T-helper 22 cell (primary cell): ENCODE results near the gene COMMD10.

ENCODE experiments used
- DNase-seq: peaks from one replicate; pipeline ENCODE4 v3.0.0-alpha.2; 2020; ENCODE audit warnings: low read depth

Gene COMMD10

DNA sequence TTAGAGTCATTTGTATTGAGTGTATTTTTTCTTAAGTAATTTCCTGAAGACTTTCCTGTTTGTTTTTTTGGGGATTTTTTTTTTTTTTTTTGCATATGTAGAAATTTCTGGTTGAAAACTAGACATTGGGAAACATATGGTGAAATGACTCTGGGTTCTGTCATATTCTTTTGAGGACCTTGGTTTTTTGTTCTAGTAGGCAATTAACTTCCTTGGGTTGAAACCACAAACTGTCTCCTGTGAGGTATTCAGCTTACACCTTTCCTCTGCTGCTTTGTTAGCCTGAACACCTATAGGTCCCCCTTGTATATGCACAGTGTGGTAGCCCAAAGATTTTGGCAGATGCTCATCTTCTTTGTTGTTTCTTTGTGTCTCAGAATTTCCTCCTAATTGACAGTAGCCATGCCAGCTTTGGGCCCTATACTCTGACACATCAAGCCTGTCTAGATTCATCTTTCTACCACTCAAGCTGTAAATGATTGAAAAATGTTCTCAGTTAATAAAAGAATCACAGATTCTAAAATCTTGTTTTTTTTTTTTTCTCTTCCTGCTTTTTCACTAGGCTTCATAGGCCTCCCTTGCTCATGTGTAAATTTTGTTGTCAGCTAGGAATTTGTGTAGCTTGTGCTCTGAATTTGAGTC is 140.6 kb downstream of the COMMD10 start:
- DNase-seq = no peak

DNA sequence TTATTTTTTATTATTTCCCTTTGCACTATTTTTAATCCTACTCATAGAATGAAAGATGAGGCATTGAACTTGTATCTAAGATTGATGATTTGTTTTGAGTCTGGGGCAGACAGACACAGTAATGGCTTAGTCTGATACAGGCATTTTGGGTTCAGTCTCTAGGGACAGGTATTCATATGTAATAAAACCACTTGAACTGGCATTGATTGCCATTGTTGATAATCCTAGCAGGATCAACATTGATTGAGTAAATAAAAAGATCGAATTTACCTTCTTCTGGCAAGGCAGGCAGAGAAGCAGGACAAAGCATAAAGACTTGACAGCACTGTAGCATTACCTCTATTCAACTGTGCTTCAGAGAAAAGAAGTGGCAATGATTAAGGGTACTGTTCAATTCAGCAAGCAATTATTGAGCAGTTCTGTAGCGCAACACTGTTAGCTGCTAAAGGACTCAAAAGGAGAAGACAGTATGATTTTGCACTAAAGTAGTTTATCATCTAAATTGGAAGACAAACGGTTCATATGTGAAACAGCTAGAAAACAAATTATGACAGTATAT is 144.4 kb downstream of the COMMD10 start:
- no peak for DNase-seq

DNA sequence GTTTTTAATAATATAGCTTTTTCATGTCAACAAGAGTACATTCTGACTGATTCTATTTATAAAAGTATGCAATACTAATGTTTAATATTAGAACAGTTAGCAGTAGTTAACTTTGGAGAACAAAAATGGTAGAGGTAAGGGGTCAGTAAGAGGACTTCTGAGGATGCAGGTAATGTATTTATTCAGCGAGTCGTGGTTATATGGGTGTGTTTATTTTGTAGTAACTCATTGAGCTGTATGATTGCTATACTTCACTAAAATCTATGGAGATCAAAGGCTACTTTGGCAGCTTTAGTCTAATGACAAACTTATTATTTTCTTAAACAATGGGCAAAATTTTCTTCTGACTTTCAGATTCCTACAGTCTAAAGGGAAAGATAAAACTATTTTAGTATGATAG is 146.5 kb downstream of the COMMD10 start:
- no peak for DNase-seq

DNA sequence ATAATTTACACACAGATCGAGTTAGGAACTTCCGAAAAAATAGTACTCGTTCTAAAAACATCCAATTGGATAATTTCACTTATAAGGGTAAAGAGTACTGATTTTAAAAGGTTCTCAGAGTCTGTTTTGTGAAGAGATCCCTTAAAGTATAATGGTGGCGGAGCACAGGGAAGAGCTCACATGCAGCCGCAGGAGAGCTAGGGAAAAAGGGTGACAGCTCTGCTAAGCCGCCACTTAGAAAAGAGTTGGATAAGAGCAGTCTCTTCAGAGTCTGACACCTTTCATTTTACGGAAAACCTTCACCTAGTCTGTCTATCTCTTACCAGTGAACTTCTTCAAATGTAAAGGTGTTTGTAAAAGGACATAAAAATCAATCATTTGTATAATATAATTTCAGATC is 149.9 kb downstream of the COMMD10 start:
- DNase-seq = no peak

DNA sequence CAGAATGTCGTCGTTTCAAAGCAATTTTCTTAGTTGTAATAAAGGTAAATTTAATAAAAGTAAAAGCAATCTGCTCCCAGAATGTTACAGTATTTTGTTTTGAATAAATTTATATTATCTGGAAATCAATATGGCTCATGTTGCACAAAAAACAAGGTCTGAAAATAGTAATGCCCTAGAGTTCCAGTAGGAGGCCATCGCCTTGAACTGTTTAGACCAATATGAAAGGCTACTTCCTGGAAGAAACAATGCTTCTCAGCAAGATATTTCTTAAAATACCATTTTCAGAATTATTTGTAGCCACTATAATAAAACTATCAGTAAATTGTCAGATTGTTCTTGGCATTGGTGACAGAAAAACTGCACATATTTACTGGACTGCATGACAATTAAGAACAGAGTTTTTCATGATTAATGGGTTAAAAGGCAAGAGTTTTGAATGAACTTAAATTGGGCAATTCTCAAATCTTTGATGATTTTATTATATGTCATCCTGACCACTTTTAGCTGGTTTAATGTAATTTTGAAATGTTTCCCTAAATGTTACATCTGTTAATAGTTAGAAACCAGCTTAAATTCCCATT is 153.2 kb downstream of the COMMD10 start:
- DNase-seq = no peak

DNA sequence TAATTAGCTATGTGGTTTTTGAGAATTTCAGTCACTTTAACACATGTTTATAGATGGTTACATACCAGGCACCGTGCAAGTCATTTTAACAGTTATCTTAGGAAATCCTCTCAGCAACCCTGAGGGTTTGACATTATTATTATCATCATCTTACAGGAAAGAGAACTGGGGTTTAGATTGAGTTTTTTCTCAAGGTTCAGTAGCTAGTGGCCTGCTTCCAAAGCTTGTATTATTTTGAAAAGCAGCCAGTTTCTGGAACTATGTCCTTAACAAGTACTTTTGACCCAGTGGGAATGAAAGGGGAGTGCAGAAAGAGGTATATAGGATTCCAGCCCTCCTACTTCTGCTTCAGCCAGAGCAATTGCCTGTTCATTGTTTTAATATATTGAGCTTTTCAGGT is 157.5 kb downstream of the COMMD10 start:
- no peak for DNase-seq

DNA sequence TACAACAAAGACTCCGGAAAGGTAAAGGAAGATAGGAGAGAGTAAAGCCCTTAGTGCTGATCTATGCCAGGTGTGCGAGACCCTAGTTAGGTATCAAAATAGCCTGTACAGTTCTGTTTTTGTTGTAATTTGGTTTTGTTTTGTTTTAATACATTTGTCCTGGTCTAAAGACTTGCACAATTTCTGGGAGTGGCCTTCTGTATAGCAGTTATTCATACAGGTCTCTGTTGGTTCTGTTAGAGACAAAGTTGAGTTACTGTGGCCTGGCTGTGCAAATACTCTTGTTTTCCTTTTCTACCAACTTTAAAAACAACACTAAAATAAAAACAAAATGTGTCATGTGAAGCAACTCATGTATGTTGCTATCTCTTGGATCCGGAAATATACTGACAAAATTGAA is 163.6 kb downstream of the COMMD10 start:
- no peak for DNase-seq

DNA sequence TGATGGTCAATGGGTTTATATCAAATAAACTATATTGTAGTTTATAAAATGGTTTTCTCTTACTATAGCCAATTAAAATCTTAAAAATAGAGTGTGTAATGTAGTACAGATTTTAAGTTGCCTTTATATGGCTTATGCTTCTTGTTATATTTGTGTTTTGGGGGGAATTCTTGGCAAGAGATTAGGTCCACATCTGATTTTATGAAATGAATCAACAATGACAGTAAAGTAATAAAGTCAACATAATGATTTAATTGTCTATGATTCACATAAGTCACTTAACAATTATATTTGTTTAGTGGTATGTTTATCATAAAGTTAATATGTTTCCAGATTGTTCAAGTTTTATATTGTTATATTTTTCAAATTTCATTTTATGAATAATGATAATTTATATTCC is 164.8 kb downstream of the COMMD10 start:
- DNase-seq = no peak

DNA sequence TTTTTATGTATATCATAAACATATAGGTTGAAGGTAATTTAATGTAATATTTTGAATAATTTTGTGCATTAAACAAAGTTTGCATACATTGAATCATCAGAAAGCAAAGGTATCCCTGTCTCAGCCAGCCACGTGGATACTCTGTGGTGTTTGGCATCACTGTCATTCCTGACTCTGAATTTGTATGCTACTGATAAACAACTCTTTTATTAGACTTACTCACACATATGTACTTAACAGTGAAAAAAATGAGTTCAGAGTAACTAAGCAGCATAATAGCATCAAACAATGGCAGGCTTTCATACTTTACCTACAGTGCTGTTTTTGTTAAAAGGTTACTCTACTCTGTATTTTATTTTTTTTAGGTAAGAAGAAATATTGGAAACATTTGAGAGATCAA is 171.9 kb downstream of the COMMD10 start:
- DNase-seq = no peak

DNA sequence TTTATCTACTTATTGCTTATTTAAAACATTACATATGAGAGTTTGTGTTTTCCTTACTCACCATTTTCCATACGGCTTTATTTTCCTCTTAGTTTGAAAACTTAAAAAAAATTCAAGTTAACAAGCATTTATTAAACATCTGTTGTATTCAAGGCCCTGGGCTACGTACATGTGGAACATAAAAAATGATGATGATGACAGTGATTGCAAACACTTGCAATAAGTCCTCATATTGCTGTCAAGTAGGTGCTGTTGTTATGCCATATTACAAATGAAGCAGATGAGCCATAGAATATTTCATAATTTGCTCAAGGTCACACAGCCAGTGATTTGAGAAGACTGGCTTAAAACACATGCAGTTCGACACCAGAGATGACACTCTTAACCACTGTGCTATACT is 180.6 kb downstream of the COMMD10 start:
- DNase-seq = no peak

DNA sequence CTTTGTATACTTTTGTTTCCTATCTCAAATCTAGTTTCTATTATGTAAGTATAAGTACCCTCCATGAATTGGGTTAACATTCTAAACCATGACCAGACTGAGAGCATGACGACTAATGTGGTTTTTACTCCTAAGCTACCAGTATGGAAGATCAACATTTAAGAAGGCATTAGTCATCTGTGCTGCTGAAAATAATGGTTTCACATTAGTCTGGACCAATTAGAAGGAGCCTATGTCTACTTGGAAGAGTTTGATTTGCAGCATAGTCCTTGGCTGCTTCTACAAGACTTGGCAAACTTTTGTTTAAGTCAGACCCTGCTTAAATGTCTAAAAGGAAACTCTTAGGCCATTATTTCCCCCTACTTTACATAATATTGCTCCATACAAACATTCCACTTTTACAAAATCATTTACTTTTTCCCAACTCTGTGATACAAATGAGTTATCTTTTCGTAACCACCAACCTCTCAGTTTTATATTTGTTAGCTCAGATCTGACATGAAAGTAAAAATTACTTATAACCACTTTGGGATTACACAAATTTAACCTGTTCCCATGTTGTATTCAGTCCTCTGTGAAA is 186.7 kb downstream of the COMMD10 start:
- DNase-seq = no peak

DNA sequence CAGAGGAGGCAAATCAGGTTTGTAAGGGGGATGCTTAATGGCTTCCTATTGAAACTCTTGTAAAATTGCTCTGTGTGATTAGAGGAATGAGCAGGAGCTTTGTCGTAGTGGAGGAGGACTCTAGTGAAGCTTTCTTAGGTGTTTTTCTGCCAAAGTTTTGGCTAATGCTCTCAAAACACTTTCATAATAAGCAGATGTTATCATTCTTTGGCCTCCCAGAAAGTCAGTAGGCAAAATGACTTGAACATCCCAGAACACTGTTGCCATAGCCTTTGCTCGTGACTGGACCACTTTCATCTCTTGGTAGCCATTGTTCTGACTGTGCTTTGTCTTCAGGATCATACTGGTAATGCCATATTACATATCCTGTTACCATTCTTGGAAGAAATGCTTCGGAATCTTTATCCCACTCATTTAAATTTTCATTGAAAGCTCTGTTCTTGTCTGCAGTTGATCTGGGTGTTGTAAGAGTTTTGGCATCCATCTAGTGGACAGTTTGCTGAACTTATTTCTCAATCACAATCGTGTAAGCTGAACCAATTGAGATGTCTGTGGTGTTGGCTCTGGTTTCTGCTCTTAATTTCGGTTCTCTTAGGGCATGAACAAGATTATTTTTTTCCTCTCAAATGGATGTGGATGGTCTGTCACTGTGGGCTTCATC is 187.6 kb downstream of the COMMD10 start:
- DNase-seq = no peak

DNA sequence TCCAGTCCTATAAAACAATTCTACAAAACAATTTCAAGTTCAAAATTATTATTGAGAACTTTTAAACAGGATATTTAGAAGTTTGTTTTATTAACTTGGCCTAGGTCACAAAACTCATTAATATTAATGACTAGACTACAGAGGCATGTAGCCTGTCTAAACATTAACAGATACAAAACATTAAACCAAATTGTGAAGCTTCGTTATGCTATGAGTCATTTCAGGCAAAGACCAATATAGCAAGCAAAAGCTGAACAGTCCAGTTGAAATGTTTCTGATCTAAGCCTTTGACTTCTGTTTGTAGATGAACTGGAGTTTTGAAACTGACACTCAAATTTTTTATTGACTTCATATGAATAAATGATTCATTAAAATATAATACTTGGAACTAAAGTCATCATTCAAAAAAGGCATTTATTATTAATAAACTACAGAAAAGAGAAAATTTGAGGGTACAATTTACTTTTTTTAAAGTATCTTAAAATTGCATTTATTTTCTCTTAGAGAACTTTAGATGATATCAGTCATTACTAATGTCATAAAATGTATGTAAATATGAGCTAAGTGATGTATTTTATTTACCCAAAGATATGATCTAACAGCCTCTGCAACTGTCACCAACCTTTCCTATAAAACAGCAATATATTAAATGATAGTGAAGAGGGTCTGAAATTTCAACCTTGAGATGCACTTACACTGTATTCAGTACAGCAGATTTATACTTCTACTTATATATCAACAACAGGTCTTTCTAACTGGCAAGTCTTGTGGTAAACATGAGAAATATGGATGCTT is 188.8 kb downstream of the COMMD10 start:
- DNase-seq = no peak

DNA sequence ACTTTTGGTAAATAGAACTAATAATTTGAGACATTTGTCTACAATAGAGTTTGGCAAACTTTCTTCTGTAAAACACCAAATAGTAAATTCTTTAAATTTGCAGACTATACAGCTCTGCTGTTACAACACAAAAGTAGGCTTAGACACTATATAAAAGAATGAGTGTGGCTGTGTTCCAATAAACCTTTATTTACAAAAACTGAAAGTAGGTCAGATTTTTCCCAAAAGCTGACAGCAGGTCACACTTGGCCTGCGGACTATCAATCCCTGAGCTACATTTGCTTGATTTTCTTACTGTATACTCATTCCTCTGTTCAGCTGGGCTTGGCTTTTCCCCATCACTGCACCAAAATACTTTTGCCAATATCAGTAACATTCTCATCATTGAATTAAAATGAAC is 189.4 kb downstream of the COMMD10 start:
- DNase-seq = no peak

DNA sequence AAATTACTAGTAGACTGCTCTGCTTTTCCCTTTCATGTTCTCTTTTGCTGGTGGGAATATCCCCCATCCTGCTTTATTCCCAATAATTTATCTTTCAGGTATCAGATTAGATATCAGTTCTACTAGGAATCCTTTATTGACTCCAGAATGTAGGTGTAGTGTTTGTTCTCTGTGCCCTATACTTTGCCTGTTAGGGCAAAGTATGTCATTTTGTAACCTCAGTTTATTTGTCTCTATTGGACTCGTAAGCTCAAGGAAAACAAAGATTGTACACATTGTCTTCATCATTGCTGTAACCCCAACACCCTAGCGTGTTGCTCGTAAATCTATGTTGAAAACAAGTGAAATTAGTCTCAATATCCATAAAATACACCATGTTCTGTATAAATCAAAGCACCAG is 190.5 kb downstream of the COMMD10 start:
- no peak for DNase-seq

DNA sequence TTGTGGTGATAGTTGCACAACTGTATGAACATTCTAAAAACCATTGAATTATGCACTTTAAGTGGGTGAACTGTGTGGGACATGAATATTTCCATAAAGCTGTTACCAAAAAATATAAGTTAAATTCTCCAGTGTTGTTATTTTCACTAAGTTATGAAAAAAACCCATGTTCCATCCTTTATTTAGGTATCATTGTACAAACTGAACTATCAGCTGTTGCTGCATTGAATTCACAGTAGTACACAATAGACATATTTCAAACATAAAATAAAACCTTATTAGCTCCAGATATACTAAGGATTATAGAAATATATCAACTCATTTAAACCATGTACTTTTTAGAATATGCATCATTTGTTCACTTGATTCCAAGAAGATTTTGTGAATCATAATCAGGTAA is 192.1 kb downstream of the COMMD10 start:
- DNase-seq = no peak

DNA sequence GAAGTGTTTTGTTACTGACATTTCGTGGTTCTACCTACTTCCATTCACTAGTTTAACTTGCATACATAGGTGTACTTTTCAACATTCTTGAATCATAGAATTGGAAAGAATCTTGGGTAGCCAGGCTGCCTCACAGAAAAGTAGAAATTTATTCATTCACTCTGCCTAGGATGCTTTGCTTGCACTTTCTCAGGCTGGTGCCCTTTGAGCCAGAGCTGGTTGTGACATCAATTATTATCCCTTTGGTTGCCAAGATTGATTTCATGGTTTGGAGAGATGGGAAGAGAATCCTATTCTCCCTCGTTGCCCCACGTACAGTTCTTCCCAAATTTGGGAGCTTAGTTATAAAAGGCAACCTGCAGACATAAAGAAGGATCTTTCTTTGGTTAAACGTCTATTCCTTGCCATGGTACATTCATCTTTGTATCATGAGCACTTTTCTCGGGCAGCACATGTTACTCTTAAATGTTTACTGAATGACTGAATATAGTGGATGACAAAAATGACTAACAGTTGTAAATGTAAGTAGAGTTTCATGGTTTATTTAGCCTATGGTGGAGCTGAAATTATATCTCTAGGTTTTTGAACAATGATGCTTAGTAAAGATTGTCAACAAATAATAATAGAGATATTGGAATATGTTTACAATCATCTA is 195.5 kb downstream of the COMMD10 start:
- DNase-seq = no peak

DNA sequence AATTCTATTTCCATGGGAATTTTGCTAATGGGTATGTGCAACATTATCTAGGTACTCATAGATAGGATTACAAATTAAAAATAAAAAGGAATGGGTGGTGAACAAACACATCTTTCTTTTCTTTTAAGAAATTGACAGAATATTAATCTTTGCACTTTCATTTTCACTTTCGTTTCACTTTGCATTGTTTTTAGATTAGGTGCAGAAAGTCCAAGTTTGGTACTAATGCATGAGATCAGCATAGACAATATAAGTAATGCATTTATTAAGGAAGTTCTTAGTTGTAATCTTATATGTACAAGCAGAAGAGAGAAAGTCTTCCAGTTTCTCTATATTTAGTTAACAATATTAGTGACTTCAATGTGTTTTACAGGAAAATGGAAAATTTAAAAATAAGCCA is 196.5 kb downstream of the COMMD10 start:
- no peak for DNase-seq

DNA sequence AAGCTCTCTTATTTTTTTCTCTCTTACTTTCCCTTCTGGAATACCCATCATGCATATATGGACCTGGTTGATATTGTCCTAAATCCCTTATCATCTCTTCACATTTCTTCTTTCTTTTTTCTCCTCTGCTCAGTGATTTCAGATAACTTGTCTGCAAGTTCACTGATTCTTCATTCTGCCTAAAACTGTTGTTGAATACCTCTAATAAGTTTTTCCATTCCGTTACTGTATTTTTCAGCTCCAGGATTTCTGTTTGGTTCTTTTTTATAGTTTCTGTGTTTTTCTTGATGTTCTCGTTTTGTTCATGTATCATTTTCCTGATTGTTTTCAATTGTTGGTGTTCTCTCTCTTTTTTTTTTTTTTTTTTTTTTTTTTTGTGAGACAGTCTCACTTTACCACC is 203.7 kb downstream of the COMMD10 start:
- no peak for DNase-seq

DNA sequence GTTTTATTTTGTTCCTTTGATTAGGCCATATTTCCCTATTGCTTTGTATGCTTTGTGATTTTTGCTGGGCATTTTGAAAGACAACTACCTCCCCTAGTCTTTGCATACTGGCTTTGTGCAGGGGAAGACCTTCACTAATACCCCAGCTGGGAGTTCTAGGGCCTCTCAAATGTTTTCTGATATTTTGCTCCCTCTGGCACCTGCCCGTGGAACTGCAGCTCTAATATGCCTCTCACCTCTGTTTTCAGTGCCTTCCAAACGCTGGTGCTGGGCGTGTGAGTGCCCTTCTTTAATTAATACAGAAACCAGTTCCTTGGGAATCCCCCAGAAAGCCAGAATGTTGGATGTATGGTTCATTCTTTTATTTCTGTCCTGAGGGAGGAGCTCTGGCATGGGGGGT is 204.5 kb downstream of the COMMD10 start:
- no peak for DNase-seq

DNA sequence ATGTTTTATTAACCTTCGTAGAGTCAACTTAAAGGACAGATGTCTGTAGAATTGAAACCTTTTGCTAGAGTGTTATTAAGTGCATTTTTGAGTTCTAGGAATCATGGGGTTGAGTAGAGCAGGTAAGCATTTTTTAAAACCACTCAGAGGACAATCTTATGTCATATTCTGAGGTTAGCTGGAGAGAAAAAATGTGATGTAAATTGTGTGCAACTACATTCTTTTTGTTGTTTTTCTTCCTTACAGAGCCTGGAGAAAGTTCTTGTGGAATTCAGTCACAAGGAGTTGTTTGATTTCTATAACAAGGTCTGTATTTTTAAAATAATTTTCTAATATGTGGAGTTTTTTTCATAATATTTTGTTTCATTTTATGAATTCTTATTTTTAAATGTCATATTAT is 206.4 kb downstream of the COMMD10 start:
- no peak for DNase-seq

DNA sequence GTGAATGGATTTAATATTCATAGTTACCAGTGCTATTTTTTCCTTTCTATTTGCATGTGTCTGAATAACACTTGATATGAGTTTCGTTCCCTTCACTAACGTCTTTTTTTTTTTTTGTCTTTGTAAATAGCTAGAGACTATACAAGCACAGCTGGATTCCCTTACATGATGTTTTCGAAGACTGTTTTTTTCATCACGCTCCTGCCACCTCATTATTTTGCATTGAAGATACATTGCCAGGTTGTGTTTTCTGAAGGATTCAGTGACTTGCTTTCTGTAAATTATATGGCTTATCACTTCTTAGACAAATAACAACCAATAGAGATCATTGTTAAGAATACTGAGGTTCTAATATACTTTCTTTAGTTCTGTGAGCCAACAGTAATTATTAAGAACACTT is 207.5 kb downstream of the COMMD10 start:
- no peak for DNase-seq
